OCI-LY3 (cell line): ENCODE measurements around the gene DPYSL3.

Experiments
- H2AFZ ChIP-seq: fragments of 200-600, 300-600 bp; shearing (Covaris generic); 2 replicates; pipeline ENCODE4 v1.6.0; 2014; ENCODE audit warnings: antibody characterized with exemption, low read depth, low read length
- H3K27ac ChIP-seq: fragments of 200-600, 300-600 bp; sonication (generic); 2 replicates; pipeline ENCODE4 v1.5.1; 2014; ENCODE audit warnings: mild to moderate bottlenecking, low read length, moderate library complexity, mixed read lengths
- H3K27me3 ChIP-seq: fragments of 200-600, 300-600 bp; sonication (generic); 2 replicates; pipeline ENCODE4 v1.6.1; 2014; ENCODE audit warnings: low read depth, low read length, mixed read lengths
- H3K36me3 ChIP-seq: fragments of 200-600, 300-600 bp; sonication (generic); replicated peaks from 2 replicates; pipeline ENCODE3; 2014; ENCODE audit warnings: low read depth, low read length, mixed read lengths
- H3K4me1 ChIP-seq: fragments of 300-600, 200-600 bp; sonication (generic); 2 replicates; pipeline ENCODE4 v1.6.1; 2014; ENCODE audit warnings: low read length, mixed read lengths
- H3K4me2 ChIP-seq: fragments of 200-600, 300-600 bp; sonication (generic); 2 replicates; pipeline ENCODE4 v1.6.1; 2014; ENCODE audit warnings: low read length, mixed read lengths
- H3K4me3 ChIP-seq: fragments of 300-600, 200-600 bp; sonication (generic); 2 replicates; pipeline ENCODE4 v1.5.1; 2014; ENCODE audit warnings: antibody characterized with exemption, mild to moderate bottlenecking, low read length, moderate library complexity
- H3K79me2 ChIP-seq: fragments of 300-600, 200-600 bp; shearing (Covaris generic); 2 replicates; pipeline ENCODE4 v1.6.1; 2014; ENCODE audit warnings: mild to moderate bottlenecking, low read length, mixed read lengths
- H3K9ac ChIP-seq: fragments of 300-600, 200-600 bp; shearing (Covaris generic); 2 replicates; pipeline ENCODE4 v1.6.0; 2014; ENCODE audit warnings: mild to moderate bottlenecking, low read length, moderate library complexity
- H3K9me3 ChIP-seq: fragments of 200-600, 300-600 bp; shearing (Covaris generic); 2 replicates; pipeline ENCODE4 v1.6.1; 2014; ENCODE audit warnings: low read length, mixed read lengths; ENCODE audit not compliant: insufficient read depth
- H4K20me1 ChIP-seq: fragments of 200-600, 300-600 bp; sonication (generic); 2 replicates; pipeline ENCODE4 v1.6.1; 2016; ENCODE audit warnings: low read length, mixed read lengths; ENCODE audit not compliant: insufficient read depth
- CTCF ChIP-seq: fragments of 200-600, 300-600 bp; sonication (generic); IDR thresholded peaks from 2 replicates; pipeline ENCODE4 v1.5.1; 2014; ENCODE audit warnings: antibody characterized with exemption, low read length, low read depth
- EZH2phosphoT487 ChIP-seq: fragments of 200-600 bp; shearing (Covaris generic); IDR thresholded peaks from 2 replicates; pipeline ENCODE4 v1.6.1; 2018; ENCODE audit warnings: antibody characterized with exemption, mixed run types, low read depth

Gene DPYSL3

GRCh38 chr5:147472664-147473475, 37.0 kb downstream of the DPYSL3 start:
- no peak overlapping the region for H2AFZ ChIP-seq
- TF ChIP-seq EZH2phosphoT487 (no peak), CTCF (no peak)
- H3K79me2 ChIP-seq, result no peaks in the 10 kb centered on the region
- no peak overlapping the region for H3K4me3 ChIP-seq
- H3K36me3 ChIP-seq, result no peaks in the 10 kb centered on the region
- H4K20me1 ChIP-seq, result no peaks in the 10 kb centered on the region
- peaks cover 7% of the 10 kb centered on the region; the same call in 1 of the 2 replicates for H3K27me3 ChIP-seq
- no peaks in the 10 kb centered on the region for H3K4me1 ChIP-seq
- H3K9me3 ChIP-seq, result no peaks in the 10 kb centered on the region
- H3K4me2 ChIP-seq, result no peak overlapping the region
- H3K9ac ChIP-seq, result no peak overlapping the region
- H3K27ac ChIP-seq, result no peak overlapping the region

- Histone ChIP-seq H3K27me3 (no peaks in the 10 kb centered on the region), H3K9ac (no peak overlapping the region), H3K79me2 (no peaks in the 10 kb centered on the region), H3K27ac (no peak overlapping the region), H3K4me3 (no peak overlapping the region), H3K4me1 (no peaks in the 10 kb centered on the region), H3K4me2 (no peak overlapping the region), H4K20me1 (no peaks in the 10 kb centered on the region), H2AFZ (no peak overlapping the region), H3K36me3 (no peaks in the 10 kb centered on the region), H3K9me3 (no peaks in the 10 kb centered on the region)
- TF ChIP-seq EZH2phosphoT487 (no peak), CTCF (no peak)
These were observed 41.8 kb downstream of the DPYSL3 start for GRCh38 chr5:147467973-147468508.

GRCh38 chr5:147466360-147466980, 43.4 kb downstream of the DPYSL3 start:
- Histone ChIP-seq H2AFZ (no peak overlapping the region), H3K27me3 (no peaks in the 10 kb centered on the region), H3K36me3 (no peaks in the 10 kb centered on the region), H3K27ac (no peak overlapping the region), H3K4me3 (no peak overlapping the region), H3K4me2 (no peak overlapping the region), H3K9me3 (no peaks in the 10 kb centered on the region), H3K4me1 (no peaks in the 10 kb centered on the region), H3K9ac (no peak overlapping the region), H3K79me2 (no peaks in the 10 kb centered on the region), H4K20me1 (no peaks in the 10 kb centered on the region)
- TF ChIP-seq EZH2phosphoT487, result no peak

GRCh38 chr5:147465747-147466146, 44.1 kb downstream of the DPYSL3 start:
- Histone ChIP-seq H4K20me1 (no peaks in the 10 kb centered on the region), H3K79me2 (no peaks in the 10 kb centered on the region), H3K36me3 (no peaks in the 10 kb centered on the region), H3K9me3 (no peaks in the 10 kb centered on the region), H3K4me3 (no peak overlapping the region), H3K4me2 (no peak overlapping the region), H2AFZ (no peak overlapping the region), H3K27me3 (no peaks in the 10 kb centered on the region), H3K9ac (no peak overlapping the region), H3K27ac (no peak overlapping the region), H3K4me1 (no peaks in the 10 kb centered on the region)
- TF ChIP-seq EZH2phosphoT487, result no peak
- TF ChIP-seq CTCF, result no peak
